Activated T-helper 1 cell treated with Interleukin-2 at 50 U/mL for 16 hours (primary cell): ENCODE results near the gene SRC.
"Not testable (repeated sequence)": the region's sequence is repeated elsewhere in the genome, so short reads cannot be mapped to it uniquely, and the experiment has no call there.

Experiments
- DNase-seq: peaks from one replicate; pipeline ENCODE4 v3.0.0-alpha.2; 2020; ENCODE audit warnings: low read depth

SRC gene

DNA sequence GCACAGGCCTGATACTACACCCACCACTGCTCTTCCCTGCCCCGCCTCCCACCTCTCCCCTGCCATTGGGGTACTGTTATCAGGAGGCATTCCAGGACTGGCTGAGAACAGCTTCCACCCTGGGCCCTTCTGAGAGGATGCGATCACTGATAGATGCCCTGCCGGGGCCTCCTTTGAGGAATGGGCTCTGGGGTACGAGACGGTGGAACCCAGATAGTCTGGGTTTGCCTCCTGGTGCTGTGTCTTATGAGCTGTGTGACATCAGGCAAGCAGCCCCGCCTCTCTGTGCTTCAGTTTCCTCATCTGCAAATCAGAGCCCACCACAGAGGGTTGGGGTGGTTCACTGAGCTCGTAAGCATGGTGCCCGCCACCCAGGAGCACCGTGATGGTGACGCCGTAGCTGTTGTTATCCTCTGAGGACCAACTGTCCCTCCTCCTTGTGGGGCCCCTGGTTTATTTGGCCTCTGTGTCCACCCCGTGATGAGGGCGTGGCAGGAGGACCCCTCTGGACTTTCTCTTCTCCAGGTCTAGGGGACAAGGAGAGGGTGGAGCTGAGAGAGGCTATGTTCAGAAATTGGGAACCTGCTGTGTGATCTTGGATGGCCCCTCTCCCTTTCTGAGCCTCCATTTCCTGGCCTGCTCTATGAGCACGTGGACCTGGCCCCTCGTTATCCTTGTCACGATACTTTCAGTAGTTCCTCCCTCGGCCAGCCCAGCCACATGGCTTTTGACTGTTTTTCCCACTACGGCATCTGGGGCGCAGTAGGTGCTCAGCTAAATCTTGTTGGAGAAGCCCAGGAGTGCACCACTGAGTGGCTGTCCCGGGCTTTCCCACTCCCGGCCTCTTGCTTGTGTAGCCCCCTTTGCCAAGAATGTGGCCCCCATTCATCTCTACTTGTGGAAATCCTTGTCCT lies 18.3 kb downstream of the SRC start:
- DNase-seq, result no peak

DNA sequence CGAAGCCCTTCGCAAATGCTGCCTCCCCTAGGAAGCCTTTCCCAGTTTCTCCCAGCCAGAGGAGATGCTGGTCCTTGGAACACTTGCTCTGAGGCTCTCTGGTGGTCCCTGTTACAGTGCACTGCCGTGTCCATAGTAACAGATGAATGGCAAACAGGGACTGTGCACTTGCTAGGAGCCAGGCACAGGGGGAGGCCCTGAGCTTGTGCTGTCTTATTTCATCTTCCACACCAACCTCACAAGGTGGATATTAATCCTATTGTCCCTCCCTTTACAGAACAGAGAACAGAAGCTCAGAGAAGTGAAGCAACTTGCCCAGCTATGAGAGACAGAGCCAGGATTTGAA lies 19.0 kb downstream of the SRC start:
- DNase-seq, result no peak

- no peak for DNase-seq
These were observed 20.1 kb downstream of the SRC start for GRCh38 chr20:37365760-37366638.

- no peak for DNase-seq
These were observed 20.8 kb downstream of the SRC start for GRCh38 chr20:37366743-37367142.

DNA sequence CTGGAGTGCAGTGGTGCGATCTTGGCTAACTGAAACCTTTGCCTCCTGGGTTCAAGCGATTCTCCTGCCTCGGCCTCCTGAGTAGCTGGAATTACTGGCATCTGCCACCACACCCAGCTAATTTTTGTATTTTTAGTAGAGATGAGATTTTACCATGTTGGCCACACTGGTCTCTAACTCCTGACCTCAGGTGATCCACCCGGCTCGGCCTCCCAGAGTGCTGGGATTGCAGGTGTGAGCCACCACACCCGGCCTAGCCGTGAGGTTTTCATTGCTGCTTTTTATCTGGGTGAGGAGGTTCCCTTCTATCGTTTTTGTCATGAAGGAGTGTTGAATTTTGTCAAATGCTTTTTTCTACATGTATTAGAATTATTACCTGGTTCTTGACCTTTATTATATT lies 23.9 kb downstream of the SRC start:
- no peak for DNase-seq

- not testable (repeated sequence) for DNase-seq
These were observed 25.9 kb downstream of the SRC start for GRCh38 chr20:37371845-37372244.

GRCh38 chr20:37372441-37372840 lies 26.5 kb downstream of the SRC start:
- no peak for DNase-seq

- no peak for DNase-seq
These were observed 27.2 kb downstream of the SRC start for GRCh38 chr20:37373020-37373598.

GRCh38 chr20:37375227-37375626 lies 29.3 kb downstream of the SRC start:
- no peak for DNase-seq

GRCh38 chr20:37376324-37376723 lies 30.4 kb downstream of the SRC start:
- no peak for DNase-seq

GRCh38 chr20:37376791-37377190 lies 30.9 kb downstream of the SRC start:
- DNase-seq, result no peak

DNA sequence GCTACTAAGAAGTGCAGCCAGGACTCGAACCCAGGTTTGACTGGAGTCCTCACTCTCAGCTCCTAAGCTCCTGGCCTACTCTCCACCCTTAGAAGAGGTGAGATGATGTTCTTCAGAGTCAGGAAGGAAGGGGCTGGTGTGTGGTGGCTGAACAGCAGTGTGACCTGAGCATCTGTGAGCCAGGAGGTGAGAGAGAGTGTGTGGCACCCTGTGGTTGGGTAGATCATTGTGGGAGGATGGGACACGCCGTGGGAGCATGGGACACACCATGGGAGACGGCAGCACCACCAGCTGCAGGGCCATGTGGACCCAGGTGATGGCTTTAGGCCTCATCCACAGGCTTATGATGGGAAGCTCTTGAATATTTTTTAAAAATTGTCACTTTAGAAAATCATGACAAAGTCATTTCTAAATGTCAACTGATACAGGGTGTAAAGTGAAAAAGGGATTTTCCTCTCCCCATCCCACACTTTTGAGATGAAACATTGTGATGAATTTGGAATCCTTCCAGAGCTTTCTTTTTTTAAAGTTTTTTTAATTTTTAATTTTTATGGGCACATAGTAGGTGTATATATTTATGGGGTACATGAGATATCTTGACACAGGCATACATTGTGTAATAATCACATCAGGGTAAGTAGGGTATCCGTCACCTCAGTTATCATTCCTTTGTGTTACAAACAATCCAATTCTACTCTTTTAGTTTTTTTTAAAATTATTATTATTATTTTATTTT lies 31.6 kb downstream of the SRC start:
- DNase-seq, result no peak

GRCh38 chr20:37378420-37378784 lies 32.5 kb downstream of the SRC start:
- no peak for DNase-seq

DNA sequence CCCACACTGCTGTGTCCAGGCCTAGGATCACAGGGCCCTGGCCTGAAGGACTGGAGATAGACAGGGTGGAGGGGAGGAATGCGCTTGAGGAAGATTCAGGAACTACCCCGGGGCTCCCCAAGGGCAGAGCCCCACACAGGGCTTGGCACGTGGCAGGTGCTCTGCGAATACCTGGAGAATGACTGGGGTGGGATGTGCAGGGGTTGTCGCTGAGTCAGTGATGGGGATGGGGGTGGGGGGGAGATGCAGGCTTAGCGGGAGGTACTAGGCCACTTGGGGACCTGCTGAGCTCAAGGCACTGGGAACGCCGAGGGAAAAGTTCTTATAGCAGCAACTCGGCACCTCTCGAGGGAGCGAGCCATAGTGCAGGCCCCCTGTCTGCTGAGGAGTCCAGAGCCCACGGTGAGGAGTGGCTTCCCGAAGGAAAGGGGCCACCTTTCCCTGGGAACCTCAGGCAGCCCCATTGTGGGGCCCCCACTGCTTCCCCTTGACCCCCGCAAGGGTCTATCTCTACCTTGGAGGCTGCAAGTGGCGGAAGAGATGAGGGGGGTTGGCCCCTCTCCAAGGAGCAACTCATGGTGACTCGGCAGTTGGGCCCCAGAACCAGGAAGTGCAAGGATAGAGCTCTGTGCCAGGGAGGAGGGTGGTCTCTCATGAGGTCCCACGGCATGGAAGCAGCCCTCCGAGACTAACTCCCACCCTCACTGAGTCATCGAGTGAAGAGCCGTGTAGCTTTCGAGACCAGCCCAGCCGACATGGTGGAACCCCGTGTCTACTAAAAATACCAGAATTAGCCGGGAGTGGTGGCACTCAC lies 33.1 kb downstream of the SRC start:
- no peak for DNase-seq

- no peak for DNase-seq
These were observed 34.3 kb downstream of the SRC start for GRCh38 chr20:37379967-37380828.

- DNase-seq, result no peak
These were observed 35.1 kb downstream of the SRC start for GRCh38 chr20:37380864-37381579.

- DNase-seq, result no peak
These were observed 35.9 kb downstream of the SRC start for GRCh38 chr20:37381621-37382471.

DNA sequence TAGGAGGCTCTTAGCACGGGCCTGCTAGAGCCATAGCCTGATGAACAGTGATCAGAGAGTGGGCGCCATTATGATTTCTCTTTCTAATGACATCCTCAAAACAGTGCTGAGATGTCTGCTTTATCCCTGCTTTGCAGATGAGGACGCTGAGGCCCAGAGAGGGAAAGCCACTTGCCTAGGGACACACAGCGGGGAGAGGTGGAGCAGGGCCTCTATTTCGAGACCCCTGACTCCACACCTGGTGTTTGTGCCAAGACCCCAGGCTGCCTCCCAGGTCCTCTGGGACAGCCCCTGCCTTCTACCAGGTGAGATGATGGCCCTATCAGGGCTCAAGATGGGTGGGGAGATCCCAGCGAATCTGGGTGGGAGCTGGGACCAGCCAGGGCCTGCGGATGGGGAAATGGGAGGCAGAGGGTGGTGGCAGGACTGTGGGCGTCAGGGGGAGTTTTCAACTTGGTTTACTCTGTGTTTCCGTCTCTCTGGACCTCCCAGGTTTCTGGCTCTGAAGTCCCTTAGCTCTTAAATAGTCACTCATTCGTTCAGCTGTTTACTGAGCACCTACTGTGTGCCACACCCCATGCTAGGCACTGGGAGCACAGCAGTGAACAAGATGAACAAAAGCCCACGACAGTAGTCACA lies 36.7 kb downstream of the SRC start:
- no peak for DNase-seq
